Lower leg skin (tissue), 3 donors: ENCODE results near the gene MATN1.

Source experiments
- POLR2A ChIP-seq, 2 donors: fragments of 450-650 bp; IDR thresholded peaks; one replicate each; pipeline ENCODE4 v1.6.1; 2016 to 2017; ENCODE audit warnings: antibody characterized with exemption in 2 of 2, mild to moderate bottlenecking in 1 of 2, moderate library complexity in 1 of 2
- TF ChIP-seq, protein P1 (sequence below), 3 donors: fragments of 450-650 bp; IDR thresholded peaks; one replicate each; pipeline ENCODE4 v1.5.1; 2016; ENCODE audit warnings: antibody characterized with exemption in 3 of 3, mild to moderate bottlenecking in 3 of 3, moderate library complexity in 2 of 3

DNA sequence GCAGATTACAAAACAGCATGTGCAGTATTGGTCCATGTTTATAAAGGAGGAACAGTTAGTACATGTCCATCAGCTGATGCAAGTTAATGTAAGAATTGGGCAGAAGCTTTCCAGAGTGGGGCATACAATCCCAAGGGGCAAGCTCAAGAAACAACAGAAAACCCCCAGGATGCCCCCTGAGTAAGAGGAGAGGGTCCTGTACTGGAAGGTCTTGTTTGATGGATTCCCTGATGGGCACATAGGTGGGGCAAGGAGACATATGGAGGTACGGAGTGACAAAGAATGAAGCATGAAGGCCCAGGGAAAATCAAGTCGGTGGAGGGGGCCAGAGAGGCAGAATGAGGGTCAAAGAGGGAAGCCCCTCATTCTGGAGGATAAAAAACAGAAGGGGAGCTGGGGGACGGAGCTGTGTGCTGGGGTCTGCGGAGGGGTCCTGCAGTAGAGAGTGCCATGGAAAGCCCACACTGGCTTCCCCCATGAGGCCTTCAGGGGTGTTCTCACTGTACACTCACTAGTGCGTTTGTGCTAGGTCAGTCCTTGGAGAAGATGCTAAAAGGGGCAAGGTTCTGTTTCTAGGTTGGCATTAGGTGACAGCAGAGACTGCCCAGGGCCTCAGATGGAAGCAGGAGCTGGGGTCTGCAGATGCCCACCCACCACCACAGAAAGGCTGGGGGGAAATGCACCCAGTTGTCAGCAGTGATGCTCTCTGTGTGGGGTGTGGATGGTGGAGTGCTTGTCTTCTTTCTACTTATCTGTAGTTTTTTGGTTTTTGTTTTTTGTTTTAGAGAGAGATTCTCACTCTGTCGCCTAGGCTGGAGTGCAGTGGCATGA is 12.5 kb upstream of the MATN1 start:
- no peak for TF ChIP-seq POLR2A (IDR thresholded peaks at IDR 0.05)
- TF ChIP-seq, protein P1, sequence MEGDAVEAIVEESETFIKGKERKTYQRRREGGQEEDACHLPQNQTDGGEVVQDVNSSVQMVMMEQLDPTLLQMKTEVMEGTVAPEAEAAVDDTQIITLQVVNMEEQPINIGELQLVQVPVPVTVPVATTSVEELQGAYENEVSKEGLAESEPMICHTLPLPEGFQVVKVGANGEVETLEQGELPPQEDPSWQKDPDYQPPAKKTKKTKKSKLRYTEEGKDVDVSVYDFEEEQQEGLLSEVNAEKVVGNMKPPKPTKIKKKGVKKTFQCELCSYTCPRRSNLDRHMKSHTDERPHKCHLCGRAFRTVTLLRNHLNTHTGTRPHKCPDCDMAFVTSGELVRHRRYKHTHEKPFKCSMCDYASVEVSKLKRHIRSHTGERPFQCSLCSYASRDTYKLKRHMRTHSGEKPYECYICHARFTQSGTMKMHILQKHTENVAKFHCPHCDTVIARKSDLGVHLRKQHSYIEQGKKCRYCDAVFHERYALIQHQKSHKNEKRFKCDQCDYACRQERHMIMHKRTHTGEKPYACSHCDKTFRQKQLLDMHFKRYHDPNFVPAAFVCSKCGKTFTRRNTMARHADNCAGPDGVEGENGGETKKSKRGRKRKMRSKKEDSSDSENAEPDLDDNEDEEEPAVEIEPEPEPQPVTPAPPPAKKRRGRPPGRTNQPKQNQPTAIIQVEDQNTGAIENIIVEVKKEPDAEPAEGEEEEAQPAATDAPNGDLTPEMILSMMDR (IDR thresholded peaks at IDR 0.05) = no peak
